ENCODE results near the gene ARMC2. TPM values are rescaled to one million over a fixed set of nuclear protein-coding genes. Genes with fewer than 3 reads are reported as not detected.
"Not testable (repeated sequence)": the region's sequence is repeated elsewhere in the genome, so short reads cannot be mapped to it uniquely, and the experiment has no call there.

Gene ARMC2
- total RNA-seq, 3 donors from 2014 or later: 4.3 to 7.9 (median 7.2) TPM

DNA sequence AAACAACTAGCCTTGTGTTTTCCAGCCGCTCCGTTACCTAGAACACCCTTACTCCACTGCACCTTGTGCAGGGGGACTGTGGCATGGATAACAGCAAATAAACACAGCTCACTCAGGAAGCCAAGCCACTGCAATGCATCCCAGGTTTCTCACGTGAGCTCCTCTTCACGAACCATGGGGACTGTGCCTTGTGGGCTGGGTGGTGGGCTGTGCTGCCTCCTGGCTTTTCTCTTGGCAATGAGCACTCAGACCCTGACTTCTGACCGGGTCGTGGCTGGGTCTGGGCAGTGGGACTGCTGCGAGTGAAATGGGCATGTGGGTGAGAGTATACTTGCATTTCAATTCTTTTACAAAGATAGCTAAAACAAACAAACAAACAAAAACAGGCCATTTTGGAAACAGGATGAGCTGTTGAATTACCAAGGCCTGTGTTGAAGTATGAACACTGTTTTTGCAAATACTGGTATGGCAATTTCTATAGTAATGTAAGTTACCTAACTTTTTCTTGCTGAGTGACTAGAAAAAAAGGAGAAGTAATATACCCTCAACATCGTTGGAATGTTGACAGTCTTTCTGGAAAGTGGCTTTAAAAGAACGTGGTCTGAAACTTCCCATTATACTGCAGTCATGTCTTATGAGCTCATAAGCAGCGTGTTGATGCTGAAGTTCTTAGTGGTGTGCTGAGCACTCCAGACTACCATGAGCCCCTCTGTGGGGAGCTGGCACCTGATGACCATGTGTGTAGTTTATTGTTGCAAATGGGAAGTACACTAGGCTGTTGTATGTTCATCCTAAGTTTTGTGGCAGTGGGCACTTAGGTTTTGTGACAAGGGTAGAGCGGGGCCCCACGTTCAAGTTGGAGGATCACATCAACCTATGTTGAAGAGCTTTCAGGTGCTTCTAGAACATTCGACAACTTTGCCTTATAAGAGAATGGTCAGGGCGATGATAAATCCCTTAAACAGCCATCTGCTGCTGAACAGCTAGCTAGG, 120.4 kb downstream of the ARMC2 start:
- no peak for TF ChIP-seq POLR2A (IDR thresholded peaks at IDR 0.05)
- TF ChIP-seq, protein P1, sequence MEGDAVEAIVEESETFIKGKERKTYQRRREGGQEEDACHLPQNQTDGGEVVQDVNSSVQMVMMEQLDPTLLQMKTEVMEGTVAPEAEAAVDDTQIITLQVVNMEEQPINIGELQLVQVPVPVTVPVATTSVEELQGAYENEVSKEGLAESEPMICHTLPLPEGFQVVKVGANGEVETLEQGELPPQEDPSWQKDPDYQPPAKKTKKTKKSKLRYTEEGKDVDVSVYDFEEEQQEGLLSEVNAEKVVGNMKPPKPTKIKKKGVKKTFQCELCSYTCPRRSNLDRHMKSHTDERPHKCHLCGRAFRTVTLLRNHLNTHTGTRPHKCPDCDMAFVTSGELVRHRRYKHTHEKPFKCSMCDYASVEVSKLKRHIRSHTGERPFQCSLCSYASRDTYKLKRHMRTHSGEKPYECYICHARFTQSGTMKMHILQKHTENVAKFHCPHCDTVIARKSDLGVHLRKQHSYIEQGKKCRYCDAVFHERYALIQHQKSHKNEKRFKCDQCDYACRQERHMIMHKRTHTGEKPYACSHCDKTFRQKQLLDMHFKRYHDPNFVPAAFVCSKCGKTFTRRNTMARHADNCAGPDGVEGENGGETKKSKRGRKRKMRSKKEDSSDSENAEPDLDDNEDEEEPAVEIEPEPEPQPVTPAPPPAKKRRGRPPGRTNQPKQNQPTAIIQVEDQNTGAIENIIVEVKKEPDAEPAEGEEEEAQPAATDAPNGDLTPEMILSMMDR (IDR thresholded peaks at IDR 0.05): no peak
- TF ChIP-seq POLR2AphosphoS5 (IDR thresholded peaks at IDR 0.05): no peak
- DNase-seq (ENCODE audit: low spot score in 2 of 2): no peak
- Histone ChIP-seq H3K36me3 (no peaks in the 10 kb centered on the region), H3K4me1 (no peaks in the 10 kb centered on the region), H3K27me3 (no peaks in the 10 kb centered on the region), H3K27ac (no peak overlapping the region), H3K9me3 (no peaks in the 10 kb centered on the region), H3K4me3 (no peak overlapping the region)
- intact Hi-C loops (cut with DNase I; ENCODE audit: low total_unique reads): no loop called here

DNA sequence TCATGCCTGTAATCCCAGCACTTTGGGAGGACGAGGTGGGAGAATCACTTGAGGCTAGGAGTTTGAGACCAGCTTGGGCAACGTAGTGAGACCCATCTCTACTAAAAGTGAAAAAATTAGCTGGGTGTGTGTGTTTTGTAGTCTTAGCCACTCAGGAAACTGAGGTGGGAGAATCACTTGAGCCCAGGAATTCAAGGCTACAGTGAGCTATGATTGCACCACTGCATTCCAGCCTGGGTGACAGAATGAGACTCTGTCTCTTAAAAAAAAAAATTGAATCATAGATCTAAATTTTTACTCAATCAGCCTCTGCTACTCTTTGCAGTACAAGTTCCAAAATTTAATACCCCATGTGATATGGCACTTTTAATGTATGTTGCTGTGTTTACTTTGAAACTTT, 121.6 kb downstream of the ARMC2 start:
- TF ChIP-seq, protein P1 (IDR thresholded peaks at IDR 0.05): no peak
- TF ChIP-seq POLR2A (IDR thresholded peaks at IDR 0.05): no peak
- no peak for TF ChIP-seq POLR2AphosphoS5 (IDR thresholded peaks at IDR 0.05)
- H3K27me3 ChIP-seq: no peaks in the 10 kb centered on the region
- H3K27ac ChIP-seq: no peak overlapping the region
- no peaks in the 10 kb centered on the region for H3K9me3 ChIP-seq
- H3K4me3 ChIP-seq: no peak overlapping the region
- intact Hi-C loops (cut with DNase I; ENCODE audit: low total_unique reads): no loop called here
- H3K36me3 ChIP-seq: no peaks in the 10 kb centered on the region
- H3K4me1 ChIP-seq: no peaks in the 10 kb centered on the region
- DNase-seq (ENCODE audit: low spot score in 2 of 2): no peak

DNA sequence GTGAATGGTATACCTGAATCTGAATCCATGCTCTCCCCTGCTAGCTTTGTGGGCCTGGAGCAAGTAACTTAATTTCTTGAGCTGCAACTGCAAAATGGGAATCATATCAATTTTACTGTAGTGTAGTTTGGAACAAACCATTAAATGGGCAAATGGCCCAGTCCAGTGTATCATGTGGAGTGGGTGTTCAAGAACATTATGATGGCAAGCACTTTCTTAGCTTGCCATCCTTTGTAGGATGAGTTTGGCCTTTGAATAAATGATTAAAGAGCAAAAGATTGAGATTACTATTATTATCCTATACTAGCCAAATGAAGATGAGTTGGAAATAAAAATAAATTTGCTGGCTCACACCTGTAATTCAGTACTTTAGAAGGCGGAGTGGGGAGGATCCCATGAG, 126.0 kb downstream of the ARMC2 start:
- no peak overlapping the region for H3K4me3 ChIP-seq
- peaks cover 0 to 6% of the 10 kb centered on the region in 2 donors for H3K9me3 ChIP-seq
- H3K4me1 ChIP-seq: no peaks in the 10 kb centered on the region
- intact Hi-C loops (cut with DNase I; ENCODE audit: low total_unique reads): no loop called here
- no peaks in the 10 kb centered on the region for H3K36me3 ChIP-seq
- TF ChIP-seq POLR2A (IDR thresholded peaks at IDR 0.05): no peak
- TF ChIP-seq, protein P1 (IDR thresholded peaks at IDR 0.05): no peak
- TF ChIP-seq POLR2AphosphoS5 (IDR thresholded peaks at IDR 0.05): no peak
- no peak overlapping the region for H3K27ac ChIP-seq
- H3K27me3 ChIP-seq: no peaks in the 10 kb centered on the region
- no peak for DNase-seq (ENCODE audit: low spot score in 2 of 2)

DNA sequence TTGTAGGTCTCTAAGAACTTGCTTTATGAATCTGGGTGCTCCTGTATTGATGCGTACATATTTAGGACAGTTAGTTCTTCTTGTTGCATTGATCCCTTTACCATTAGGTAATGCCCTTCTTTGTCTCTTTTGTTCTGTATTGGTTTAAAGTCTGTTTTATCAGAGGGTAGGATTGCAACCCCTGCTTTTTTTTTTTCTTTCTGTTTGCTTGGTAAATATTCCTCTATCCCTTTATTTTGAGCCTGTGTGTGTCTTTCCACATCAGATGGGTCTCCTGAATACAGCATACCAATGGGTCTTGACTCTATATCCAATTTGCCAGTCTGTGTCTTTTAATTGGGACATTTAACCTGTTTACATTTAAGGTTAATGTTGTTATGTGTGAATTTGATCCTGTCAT, 130.4 kb downstream of the ARMC2 start:
- H3K27ac ChIP-seq; H3K36me3 ChIP-seq; H3K4me1 ChIP-seq; intact Hi-C loops (cut with DNase I; ENCODE audit: low total_unique reads); H3K27me3 ChIP-seq; H3K4me3 ChIP-seq; DNase-seq (ENCODE audit: low spot score in 2 of 2): not testable (repeated sequence)
- H3K9me3 ChIP-seq: peaks cover 6 to 14% of the 10 kb centered on the region in 2 donors

DNA sequence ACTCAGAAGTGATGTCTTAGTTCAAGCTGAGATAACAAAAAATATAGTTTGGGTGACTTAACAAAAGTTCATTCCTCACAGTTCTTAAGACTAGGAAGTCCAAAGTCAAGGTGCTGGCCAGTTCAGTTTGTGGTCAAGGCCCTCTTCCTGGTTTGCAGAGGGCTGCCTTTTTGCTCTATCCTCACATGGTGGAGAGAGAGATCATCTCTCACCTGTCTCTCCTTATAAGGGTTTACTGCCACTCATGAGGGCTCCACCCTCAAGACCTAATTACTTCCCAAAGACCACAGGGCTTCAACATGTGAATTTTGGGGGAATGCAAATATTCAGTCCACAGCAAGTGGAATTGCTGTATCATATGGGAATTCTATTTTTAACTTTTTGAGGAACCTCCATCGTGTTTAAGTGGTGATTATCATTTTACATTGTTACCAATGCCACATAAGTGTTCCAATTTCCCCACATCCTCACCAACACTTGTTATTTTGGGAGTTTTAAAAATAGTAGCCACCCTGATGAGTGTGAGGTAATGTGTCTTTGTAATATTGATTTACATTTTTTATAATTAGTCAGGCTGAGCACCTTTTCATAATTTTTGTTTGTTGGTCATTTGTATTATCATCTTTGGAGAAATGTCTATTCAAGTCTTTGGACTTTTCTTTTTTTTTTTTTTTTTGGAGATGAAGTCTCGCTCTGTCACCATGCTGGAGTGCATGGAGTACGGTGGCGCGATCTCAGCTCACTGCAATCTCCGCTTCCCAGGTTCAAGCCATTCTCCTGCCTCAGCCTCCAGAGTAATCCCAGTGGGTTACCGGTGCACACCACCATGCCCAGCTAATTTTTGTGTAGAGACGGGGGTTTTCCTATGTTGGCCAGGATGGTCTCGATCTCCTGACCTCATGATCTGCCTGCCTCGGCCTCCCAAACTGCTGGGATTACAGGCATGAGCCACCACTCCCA, 134.2 kb downstream of the ARMC2 start:
- Histone ChIP-seq H3K27me3 (no peaks in the 10 kb centered on the region), H3K36me3 (no peaks in the 10 kb centered on the region), H3K4me3 (no peak overlapping the region), H3K4me1 (no peaks in the 10 kb centered on the region), H3K9me3 (peaks cover 6 to 8% of the 10 kb centered on the region in 2 donors), H3K27ac (no peak overlapping the region)
- TF ChIP-seq POLR2AphosphoS5 (IDR thresholded peaks at IDR 0.05): no peak
- no peak for TF ChIP-seq POLR2A (IDR thresholded peaks at IDR 0.05)
- TF ChIP-seq, protein P1 (IDR thresholded peaks at IDR 0.05): no peak
- no peak for DNase-seq (ENCODE audit: low spot score in 2 of 2)
- intact Hi-C loops (cut with DNase I; ENCODE audit: low total_unique reads): no loop called here
